ENCODE data around the gene CNN1.

GRCh38 chr19:11505504-11506100 lies 33.0 kb upstream of the CNN1 start, which contains the start of gene ZNF653:
- no peak for TF ChIP-seq CTCF (IDR thresholded peaks at IDR 0.05)
- peak; percentile 29 for TF ChIP-seq POLR2A (IDR thresholded peaks at IDR 0.05)
- peak; percentile 96 for TF ChIP-seq POLR2AphosphoS5 (IDR thresholded peaks at IDR 0.05)
